T-helper 2 cell treated with Interferon-gamma antibody and Interleukin-4, amounts not matched to agents 100 ng/mL and 5 ng/mL, for 36 hours (primary cell): ENCODE measurements around the gene CTIF. TPM values are rescaled to one million over a fixed set of nuclear protein-coding genes. Genes with fewer than 3 reads are reported as not detected.

ENCODE experiments used
- intact Hi-C: fragments of 100-400 bp; cut with micrococcal nuclease; formaldehyde crosslinking; loops from one replicate; pipeline ENCODE4 v1.15.1; 2023
- total RNA-seq: library from RNA; stranded (reverse); gene quantifications from 2 replicates; pipeline ENCODE4 v1.2.3, GENCODE V29; 2022

CTIF gene
- total RNA-seq, 1 donor from 2014 or later, result 2.4 TPM

GRCh38 chr18:48723016-48723415 is 184.2 kb downstream of the CTIF start:
- intact Hi-C loops, result no loop called here

GRCh38 chr18:48723837-48724236 is 185.0 kb downstream of the CTIF start:
- intact Hi-C loops, result no loop called here

- intact Hi-C loops, result no loop called here
Measured at GRCh38 chr18:48724442-48724841, 185.6 kb downstream of the CTIF start.

- intact Hi-C loops, result no loop called here
Measured at GRCh38 chr18:48724939-48725338, 186.1 kb downstream of the CTIF start.

- intact Hi-C loops, result no loop called here
Measured at GRCh38 chr18:48725562-48725961, 186.7 kb downstream of the CTIF start.

- intact Hi-C loops, result no loop called here
Measured at GRCh38 chr18:48727681-48728080, 188.8 kb downstream of the CTIF start.

- intact Hi-C loops, result no loop called here
Measured at GRCh38 chr18:48728204-48728833, 189.5 kb downstream of the CTIF start.

- intact Hi-C loops, result no loop called here
Measured at GRCh38 chr18:48729404-48729803, 190.6 kb downstream of the CTIF start.

GRCh38 chr18:48730010-48730409 is 191.2 kb downstream of the CTIF start:
- intact Hi-C loops, result no loop called here

- intact Hi-C loops, result no loop called here
Measured at GRCh38 chr18:48732767-48733424, 194.1 kb downstream of the CTIF start.

- intact Hi-C loops, result no loop called here
Measured at GRCh38 chr18:48733643-48734253, 194.9 kb downstream of the CTIF start.

GRCh38 chr18:48734460-48734859 is 195.6 kb downstream of the CTIF start:
- intact Hi-C loops, result no loop called here

GRCh38 chr18:48735080-48735676 is 196.3 kb downstream of the CTIF start:
- intact Hi-C loops, result no loop called here

- intact Hi-C loops, result no loop called here
Measured at GRCh38 chr18:48735681-48736255, 196.9 kb downstream of the CTIF start.

- intact Hi-C loops, result no loop called here
Measured at GRCh38 chr18:48736321-48737260, 197.8 kb downstream of the CTIF start.

GRCh38 chr18:48739266-48740067 is 200.6 kb downstream of the CTIF start:
- intact Hi-C loops, result no loop called here

GRCh38 chr18:48740068-48740440 is 201.2 kb downstream of the CTIF start:
- intact Hi-C loops, result no loop called here

GRCh38 chr18:48740851-48741485 is 202.1 kb downstream of the CTIF start:
- intact Hi-C loops, result no loop called here

GRCh38 chr18:48741866-48742265 is 203.0 kb downstream of the CTIF start:
- intact Hi-C loops, result no loop called here

GRCh38 chr18:48742304-48742703 is 203.5 kb downstream of the CTIF start:
- intact Hi-C loops, result no loop called here
